Neural cell (in vitro differentiated cells): ENCODE data around the gene RGS3.

Source experiments
- CTCF ChIP-seq: fragments of 450-650 bp; IDR thresholded peaks from 2 replicates; pipeline ENCODE4 v1.5.1; 2014; ENCODE audit warnings: antibody characterized with exemption, mild to moderate bottlenecking, moderate library complexity; ENCODE audit not compliant: poor library complexity, severe bottlenecking
- EP300 ChIP-seq: fragments of 450-650 bp; conservative IDR thresholded peaks from 2 replicates; pipeline ENCODE4 v1.6.1; 2014; ENCODE audit warnings: antibody characterized with exemption, mild to moderate bottlenecking, moderate library complexity; ENCODE audit not compliant: poor library complexity, severe bottlenecking
- EZH2 ChIP-seq: fragments of 200-600, 300-800 bp; shearing (Covaris generic), sonication (generic); IDR thresholded peaks from 2 replicates; pipeline ENCODE4 v1.6.1; 2014; ENCODE audit warnings: antibody characterized with exemption, low read length, borderline replicate concordance, mild to moderate bottlenecking; ENCODE audit not compliant: insufficient read depth, poor library complexity, severe bottlenecking
- MXI1 ChIP-seq: fragments of 450-650 bp; conservative IDR thresholded peaks from 2 replicates; pipeline ENCODE4 v1.6.1; 2014; ENCODE audit warnings: antibody characterized with exemption, mild to moderate bottlenecking; ENCODE audit not compliant: poor library complexity, severe bottlenecking
- POLR2AphosphoS5 ChIP-seq: IDR thresholded peaks from 2 replicates; pipeline ENCODE4 v1.6.1; 2012
- RAD21 ChIP-seq: fragments of 450-650 bp; conservative IDR thresholded peaks from 2 replicates; pipeline ENCODE4 v1.6.1; 2014; ENCODE audit warnings: antibody characterized with exemption, mild to moderate bottlenecking, moderate library complexity
- REST ChIP-seq: IDR thresholded peaks from 2 replicates; pipeline ENCODE4 v1.6.1; 2012; ENCODE audit warnings: borderline replicate concordance
- SMC3 ChIP-seq: fragments of 450-650 bp; conservative IDR thresholded peaks from 2 replicates; pipeline ENCODE4 v1.6.1; 2014; ENCODE audit warnings: antibody characterized with exemption, mild to moderate bottlenecking, moderate library complexity; ENCODE audit not compliant: poor library complexity
- TAF1 ChIP-seq: IDR thresholded peaks from 2 replicates; pipeline ENCODE4 v1.6.1; 2012; ENCODE audit warnings: low read depth

- TF ChIP-seq CTCF (no peak), EZH2 (no peak), RAD21 (no peak), SMC3 (no peak), REST (no peak), TAF1 (no peak), MXI1 (no peak), EP300 (no peak), POLR2AphosphoS5 (no peak)
These were observed 61.7 kb downstream of the RGS3 start for GRCh38 chr9:113525205-113525604.
